ENCODE measurements around the gene IL11.

- no peak for TF ChIP-seq CTCF (IDR thresholded peaks at IDR 0.05)
- TF ChIP-seq POLR2A (IDR thresholded peaks at IDR 0.05), result no peak
Observed at GRCh38 chr19:55419624-55420236, 49.5 kb upstream of the IL11 start.
